ENCODE data around the gene PTCHD4. TPM values are rescaled to one million over a fixed set of nuclear protein-coding genes. Genes with fewer than 3 reads are reported as not detected.

Gene PTCHD4
- total RNA-seq, 1 donor, result 4.7 TPM

DNA sequence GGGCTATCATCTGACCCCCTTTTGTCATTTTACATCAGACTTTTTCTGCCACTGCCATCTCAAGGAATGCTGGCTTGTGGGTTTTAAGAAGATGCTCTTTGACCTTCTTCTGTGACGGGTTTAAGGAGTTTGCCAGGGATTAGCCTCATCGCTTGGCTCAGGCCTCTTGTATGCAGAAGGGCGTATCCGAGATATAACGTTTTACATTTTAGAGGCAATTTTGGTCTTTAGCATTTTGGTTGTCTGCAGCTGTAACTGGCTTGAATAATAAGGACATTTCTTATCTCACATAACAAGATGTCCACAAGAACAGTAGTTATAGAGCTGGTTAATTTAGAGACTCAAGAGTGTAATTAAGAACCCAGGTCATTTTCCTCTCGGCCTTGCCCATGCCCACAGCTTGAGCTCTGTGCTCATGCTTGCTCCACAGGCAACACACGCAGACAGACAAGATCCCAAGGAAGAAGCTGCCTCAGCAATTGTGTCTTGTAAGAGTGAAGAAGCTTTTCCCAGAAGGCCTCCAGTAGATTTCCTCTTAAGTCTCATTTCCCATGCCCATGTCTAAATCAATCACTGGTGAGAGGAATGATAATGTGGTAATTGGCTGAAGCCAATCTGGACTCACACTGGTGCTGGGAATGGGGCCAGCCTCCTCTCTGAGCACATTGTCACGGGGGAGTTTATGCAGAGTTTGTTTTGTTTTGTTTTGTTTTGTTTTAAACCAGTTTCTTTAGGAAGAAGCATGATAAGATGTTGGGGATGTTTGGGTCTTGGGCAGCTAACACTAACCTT, 36.8 kb downstream of the PTCHD4 start:
- H3K4me3 ChIP-seq (ENCODE audit: low read depth, low read length), result no peak overlapping the region
- TF ChIP-seq, protein P1, sequence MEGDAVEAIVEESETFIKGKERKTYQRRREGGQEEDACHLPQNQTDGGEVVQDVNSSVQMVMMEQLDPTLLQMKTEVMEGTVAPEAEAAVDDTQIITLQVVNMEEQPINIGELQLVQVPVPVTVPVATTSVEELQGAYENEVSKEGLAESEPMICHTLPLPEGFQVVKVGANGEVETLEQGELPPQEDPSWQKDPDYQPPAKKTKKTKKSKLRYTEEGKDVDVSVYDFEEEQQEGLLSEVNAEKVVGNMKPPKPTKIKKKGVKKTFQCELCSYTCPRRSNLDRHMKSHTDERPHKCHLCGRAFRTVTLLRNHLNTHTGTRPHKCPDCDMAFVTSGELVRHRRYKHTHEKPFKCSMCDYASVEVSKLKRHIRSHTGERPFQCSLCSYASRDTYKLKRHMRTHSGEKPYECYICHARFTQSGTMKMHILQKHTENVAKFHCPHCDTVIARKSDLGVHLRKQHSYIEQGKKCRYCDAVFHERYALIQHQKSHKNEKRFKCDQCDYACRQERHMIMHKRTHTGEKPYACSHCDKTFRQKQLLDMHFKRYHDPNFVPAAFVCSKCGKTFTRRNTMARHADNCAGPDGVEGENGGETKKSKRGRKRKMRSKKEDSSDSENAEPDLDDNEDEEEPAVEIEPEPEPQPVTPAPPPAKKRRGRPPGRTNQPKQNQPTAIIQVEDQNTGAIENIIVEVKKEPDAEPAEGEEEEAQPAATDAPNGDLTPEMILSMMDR (IDR thresholded peaks at IDR 0.05; ENCODE audit: insufficient read depth, low read depth, low read length), result no peak
- DNase-seq (ENCODE audit: low read depth), result peak; percentile 41

- TF ChIP-seq, protein P1 (IDR thresholded peaks at IDR 0.05; ENCODE audit: insufficient read depth, low read depth, low read length), result no peak
- no peak for DNase-seq (ENCODE audit: low read depth)
- no peak overlapping the region for H3K4me3 ChIP-seq (ENCODE audit: low read depth, low read length)
These were observed 39.2 kb downstream of the PTCHD4 start for GRCh38 chr6:48071833-48072232.

DNA sequence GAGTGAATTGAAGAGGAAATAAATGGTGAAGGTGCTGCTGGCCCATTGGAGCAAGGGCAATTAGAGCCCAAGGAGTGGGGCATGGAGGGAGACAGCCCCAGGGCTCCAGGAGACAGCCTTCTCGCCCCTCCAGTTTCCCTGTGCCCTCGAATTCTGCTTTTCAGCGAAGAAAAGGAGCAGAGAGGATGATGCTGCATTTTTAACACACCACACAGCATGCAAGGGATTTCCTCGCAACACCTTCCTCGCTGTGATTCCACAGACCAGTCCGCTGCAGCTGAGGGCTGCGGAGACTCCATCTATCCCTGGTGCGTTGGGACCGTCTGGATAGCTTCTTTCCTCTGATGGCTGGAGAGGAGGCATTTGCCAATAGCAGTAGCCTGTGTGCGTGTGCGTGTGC, 41.7 kb downstream of the PTCHD4 start:
- H3K4me3 ChIP-seq (ENCODE audit: low read depth, low read length), result peak overlapping the region; percentile 13

DNA sequence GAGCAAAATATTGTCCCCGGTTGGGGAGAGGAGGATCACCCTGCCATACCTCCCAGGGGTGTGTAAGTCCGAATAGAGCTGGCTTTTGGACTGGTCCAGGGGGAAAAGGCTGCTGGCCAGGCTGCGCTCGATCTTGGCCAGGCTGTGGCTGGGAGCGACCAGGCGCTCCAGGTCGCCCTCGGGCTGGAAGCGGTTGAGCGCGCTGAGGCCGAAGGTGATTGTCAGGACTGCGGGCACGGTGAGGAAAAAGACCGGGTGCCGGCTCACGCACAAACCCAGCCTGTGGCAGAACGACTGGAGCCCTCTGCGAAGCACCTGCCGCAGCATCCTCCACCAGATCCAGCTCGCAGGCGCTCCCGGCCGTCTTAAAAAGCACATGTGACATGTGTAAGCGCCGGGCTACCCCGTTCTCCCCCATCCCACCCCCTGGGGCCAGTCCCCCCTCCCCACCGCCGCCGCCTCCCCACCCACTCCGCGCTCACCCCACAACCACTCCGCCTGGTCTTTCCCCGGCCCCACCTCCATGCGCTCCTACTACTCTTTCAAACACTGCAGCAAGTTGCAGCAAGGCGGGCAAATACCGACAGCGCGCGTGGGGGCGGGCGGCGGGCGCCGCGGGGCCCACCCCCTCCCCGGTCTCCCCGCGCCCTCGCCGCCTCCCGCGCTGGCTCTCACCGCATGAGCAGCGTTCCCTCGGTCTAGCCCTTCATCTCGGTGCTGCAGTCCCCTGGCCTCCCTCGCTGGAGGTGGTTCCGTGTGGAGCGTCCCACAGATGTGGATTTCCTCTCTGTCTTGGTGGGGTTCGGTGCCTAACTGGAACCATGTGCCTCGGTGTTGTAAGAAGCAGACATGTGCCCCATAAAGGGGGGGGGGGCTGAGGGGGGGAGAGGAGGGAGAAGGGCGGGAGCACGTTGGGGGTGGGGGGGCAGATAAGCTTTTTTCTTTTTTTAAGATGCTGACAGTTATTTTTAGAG, 42.4 kb downstream of the PTCHD4 start:
- DNase-seq (ENCODE audit: low read depth), result no peak
- H3K4me3 ChIP-seq (ENCODE audit: low read depth, low read length), result peak overlapping the region; percentile 40
- TF ChIP-seq, protein P1 (IDR thresholded peaks at IDR 0.05; ENCODE audit: insufficient read depth, low read depth, low read length), result no peak

More for the DNA sequence above, 41.7 kb downstream of the PTCHD4 start:
- TF ChIP-seq, protein P1 (IDR thresholded peaks at IDR 0.05; ENCODE audit: insufficient read depth, low read depth, low read length), result no peak
- DNase-seq (ENCODE audit: low read depth), result peak; percentile 13

DNA sequence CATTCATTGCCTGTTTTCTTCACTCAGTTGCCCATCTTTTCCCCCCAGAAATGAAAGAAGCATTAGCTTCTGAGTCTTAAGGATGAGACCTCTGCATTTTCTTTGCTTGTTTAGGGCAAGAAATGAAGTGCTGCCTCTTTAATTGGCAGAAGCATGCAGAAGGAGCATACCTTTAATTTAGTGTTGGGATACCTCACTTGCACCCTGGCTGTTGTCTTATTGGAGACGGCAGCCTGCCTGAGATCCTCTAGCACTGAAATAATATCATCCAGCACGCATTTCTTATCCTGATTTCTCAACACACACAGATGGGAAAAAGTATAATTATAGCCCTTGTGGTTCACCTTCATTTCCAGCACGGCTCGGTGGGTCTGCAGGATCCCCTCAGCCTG, 43.1 kb downstream of the PTCHD4 start:
- no peak for DNase-seq (ENCODE audit: low read depth)
- H3K4me3 ChIP-seq (ENCODE audit: low read depth, low read length), result no peak overlapping the region
- TF ChIP-seq, protein P1 (IDR thresholded peaks at IDR 0.05; ENCODE audit: insufficient read depth, low read depth, low read length), result no peak

GRCh38 chr6:48067148-48067712, 43.8 kb downstream of the PTCHD4 start:
- peak; percentile 36 for DNase-seq (ENCODE audit: low read depth)
- TF ChIP-seq, protein P1 (IDR thresholded peaks at IDR 0.05; ENCODE audit: insufficient read depth, low read depth, low read length), result no peak
- H3K4me3 ChIP-seq (ENCODE audit: low read depth, low read length), result no peak overlapping the region
